ENCODE results near the gene DENND5A.

DNA sequence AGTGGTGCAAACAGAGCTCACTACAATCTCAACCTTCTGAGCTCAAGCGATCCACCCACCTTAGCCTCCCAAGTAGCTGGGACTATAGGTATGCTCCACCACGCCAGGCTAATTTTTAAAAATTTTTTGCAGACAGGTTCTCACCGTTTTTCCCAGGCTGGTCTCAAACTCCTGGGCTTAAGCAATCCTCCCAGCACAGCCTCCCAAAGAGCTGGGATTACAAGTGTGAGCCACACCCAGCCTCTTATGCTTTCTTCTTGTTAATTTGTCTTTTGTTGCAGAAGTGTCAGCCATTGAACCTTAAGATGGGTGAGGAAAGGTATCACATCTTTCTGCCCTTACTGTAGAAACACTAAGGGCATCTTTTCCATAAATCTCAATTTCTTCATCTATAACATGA lies 34.9 kb downstream of the DENND5A start:
- TF ChIP-seq, protein P1, sequence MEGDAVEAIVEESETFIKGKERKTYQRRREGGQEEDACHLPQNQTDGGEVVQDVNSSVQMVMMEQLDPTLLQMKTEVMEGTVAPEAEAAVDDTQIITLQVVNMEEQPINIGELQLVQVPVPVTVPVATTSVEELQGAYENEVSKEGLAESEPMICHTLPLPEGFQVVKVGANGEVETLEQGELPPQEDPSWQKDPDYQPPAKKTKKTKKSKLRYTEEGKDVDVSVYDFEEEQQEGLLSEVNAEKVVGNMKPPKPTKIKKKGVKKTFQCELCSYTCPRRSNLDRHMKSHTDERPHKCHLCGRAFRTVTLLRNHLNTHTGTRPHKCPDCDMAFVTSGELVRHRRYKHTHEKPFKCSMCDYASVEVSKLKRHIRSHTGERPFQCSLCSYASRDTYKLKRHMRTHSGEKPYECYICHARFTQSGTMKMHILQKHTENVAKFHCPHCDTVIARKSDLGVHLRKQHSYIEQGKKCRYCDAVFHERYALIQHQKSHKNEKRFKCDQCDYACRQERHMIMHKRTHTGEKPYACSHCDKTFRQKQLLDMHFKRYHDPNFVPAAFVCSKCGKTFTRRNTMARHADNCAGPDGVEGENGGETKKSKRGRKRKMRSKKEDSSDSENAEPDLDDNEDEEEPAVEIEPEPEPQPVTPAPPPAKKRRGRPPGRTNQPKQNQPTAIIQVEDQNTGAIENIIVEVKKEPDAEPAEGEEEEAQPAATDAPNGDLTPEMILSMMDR (IDR thresholded peaks at IDR 0.05) = no peak
- TF ChIP-seq POLR2A (IDR thresholded peaks at IDR 0.05) (no peak), POLR2AphosphoS5 (IDR thresholded peaks at IDR 0.05) (no peak)
